ENCODE data around the gene CMTM8.

The CMTM8 gene

DNA sequence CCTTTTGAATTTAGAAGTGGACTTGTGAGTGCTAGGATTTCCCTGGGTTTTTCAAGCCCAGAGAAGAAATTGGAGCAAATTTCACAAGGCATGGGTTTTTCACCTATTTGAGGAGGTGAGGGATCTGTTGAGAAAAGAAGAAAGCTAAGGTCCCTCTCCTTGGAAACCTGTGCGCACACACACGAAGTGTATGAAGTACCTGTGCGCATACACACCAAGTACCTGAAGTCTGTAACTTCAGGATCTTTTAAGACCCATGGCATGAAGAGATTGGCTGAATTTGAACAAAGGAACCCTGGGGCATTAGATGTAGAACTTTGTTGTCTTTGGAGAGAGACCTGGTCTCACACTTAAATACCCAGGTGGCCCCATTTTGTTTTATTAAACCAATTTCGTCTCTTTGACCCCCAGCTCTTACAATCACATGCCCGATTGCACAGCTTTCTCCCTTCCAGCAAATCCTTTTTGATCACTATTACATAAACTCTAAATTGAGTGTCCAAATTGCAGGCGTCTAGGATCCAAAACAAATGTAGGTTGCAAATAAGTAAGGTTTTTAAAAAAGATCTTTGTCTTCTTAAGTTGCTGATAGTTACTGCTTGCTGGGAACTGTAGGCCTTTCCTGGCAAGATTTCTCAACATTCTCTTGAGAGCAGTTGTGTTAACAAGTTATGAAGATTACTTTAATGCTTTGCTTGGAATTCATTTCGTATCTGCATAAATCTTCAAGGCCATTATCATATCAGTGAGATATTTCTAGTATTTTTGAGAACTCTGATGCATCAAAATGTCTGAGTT, 64.3 kb downstream of the CMTM8 start:
- no peak overlapping the region for H3K4me3 ChIP-seq (ENCODE audit: low read depth, low read length)
- TF ChIP-seq CTCF (IDR thresholded peaks at IDR 0.05; ENCODE audit: low read depth, low read length), result no peak

GRCh38 chr3:32303399-32303747, 64.9 kb downstream of the CMTM8 start:
- H3K4me3 ChIP-seq (ENCODE audit: low read depth, low read length), result no peak overlapping the region
- no peak for TF ChIP-seq CTCF (IDR thresholded peaks at IDR 0.05; ENCODE audit: low read depth, low read length)

GRCh38 chr3:32303977-32304881, 65.7 kb downstream of the CMTM8 start:
- no peak overlapping the region for H3K4me3 ChIP-seq (ENCODE audit: low read depth, low read length)
- TF ChIP-seq CTCF (IDR thresholded peaks at IDR 0.05; ENCODE audit: low read depth, low read length), result no peak

GRCh38 chr3:32305361-32305876, 66.9 kb downstream of the CMTM8 start:
- no peak for TF ChIP-seq CTCF (IDR thresholded peaks at IDR 0.05; ENCODE audit: low read depth, low read length)
- no peak overlapping the region for H3K4me3 ChIP-seq (ENCODE audit: low read depth, low read length)

DNA sequence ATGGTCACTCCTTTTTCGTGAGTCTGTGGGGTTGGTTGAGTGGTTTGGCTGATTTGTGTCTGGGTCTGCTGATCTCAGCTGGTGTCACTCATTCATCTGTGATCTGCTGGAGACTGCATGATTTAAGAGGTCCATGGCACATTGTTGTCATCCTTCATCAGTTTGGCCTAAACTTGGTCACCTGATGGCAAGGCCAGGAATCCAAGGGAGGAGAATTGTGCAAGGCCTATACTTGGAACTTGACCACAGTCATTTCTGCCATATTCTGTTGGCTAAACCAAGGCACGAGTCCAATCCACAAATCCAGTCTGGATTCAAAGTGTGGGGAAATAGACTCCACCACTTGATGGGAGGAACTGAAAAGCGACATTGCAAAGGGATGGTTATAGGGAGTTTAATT, 67.6 kb downstream of the CMTM8 start:
- no peak for TF ChIP-seq CTCF (IDR thresholded peaks at IDR 0.05; ENCODE audit: low read depth, low read length)
- H3K4me3 ChIP-seq (ENCODE audit: low read depth, low read length), result no peak overlapping the region

GRCh38 chr3:32307591-32307990, 69.1 kb downstream of the CMTM8 start:
- no peak overlapping the region for H3K4me3 ChIP-seq (ENCODE audit: low read depth, low read length)

More at GRCh38 chr3:32307591-32307990, 69.1 kb downstream of the CMTM8 start:
- no peak for TF ChIP-seq CTCF (IDR thresholded peaks at IDR 0.05; ENCODE audit: low read depth, low read length)

Data from WI38 (cell line).